C4-2B (cell line): Measurements from ENCODE around the gene KCNJ13.

Source experiments
- ZFX ChIP-seq: fragments of 450-650 bp; IDR thresholded peaks from 2 replicates; pipeline ENCODE4 v1.6.1; 2017
- TF ChIP-seq, protein P1 (sequence below): fragments of 450-650 bp; conservative IDR thresholded peaks from 2 replicates; pipeline ENCODE4 v1.5.1; 2017; ENCODE audit warnings: mild to moderate bottlenecking

DNA sequence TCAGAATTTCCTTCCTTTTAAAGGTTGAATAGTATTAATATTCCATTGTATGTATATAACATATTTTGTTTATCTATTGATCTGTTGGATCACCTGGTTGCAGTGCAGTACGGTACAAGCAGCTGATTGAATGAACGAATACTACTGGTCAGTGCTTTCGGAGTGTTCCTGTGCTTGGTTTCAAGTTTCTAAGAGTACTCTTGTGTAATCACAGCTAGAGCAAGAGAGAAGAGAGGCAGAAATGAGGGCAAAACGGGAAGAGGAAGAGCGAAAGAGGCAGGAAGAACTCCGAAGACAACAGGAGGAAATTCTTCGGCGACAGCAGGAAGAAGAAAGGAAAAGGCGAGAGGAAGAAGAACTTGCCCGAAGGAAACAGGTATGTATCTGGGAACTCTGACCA is 40.3 kb upstream of the KCNJ13 start:
- TF ChIP-seq, protein P1, sequence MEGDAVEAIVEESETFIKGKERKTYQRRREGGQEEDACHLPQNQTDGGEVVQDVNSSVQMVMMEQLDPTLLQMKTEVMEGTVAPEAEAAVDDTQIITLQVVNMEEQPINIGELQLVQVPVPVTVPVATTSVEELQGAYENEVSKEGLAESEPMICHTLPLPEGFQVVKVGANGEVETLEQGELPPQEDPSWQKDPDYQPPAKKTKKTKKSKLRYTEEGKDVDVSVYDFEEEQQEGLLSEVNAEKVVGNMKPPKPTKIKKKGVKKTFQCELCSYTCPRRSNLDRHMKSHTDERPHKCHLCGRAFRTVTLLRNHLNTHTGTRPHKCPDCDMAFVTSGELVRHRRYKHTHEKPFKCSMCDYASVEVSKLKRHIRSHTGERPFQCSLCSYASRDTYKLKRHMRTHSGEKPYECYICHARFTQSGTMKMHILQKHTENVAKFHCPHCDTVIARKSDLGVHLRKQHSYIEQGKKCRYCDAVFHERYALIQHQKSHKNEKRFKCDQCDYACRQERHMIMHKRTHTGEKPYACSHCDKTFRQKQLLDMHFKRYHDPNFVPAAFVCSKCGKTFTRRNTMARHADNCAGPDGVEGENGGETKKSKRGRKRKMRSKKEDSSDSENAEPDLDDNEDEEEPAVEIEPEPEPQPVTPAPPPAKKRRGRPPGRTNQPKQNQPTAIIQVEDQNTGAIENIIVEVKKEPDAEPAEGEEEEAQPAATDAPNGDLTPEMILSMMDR, result no peak
- no peak for TF ChIP-seq ZFX
